HepG2 (cell line): ENCODE data around the gene CARD9. TPM values are rescaled to one million over a fixed set of nuclear protein-coding genes. Genes with fewer than 3 reads are reported as not detected.

Experiments used
- FOXA3 ChIP-seq: IDR thresholded peaks from 2 replicates; pipeline ENCODE4 v1.6.1; 2016; ENCODE audit warnings: missing genetic modification reagents, missing compliant biosample characterization
- ONECUT2 ChIP-seq: sonication (generic); formaldehyde crosslinking; IDR thresholded peaks from 2 replicates; pipeline ENCODE4 v1.4.0; 2020; ENCODE audit warnings: missing genetic modification reagents
- ZFP41 ChIP-seq: sonication (generic); formaldehyde crosslinking; IDR thresholded peaks from 2 replicates; pipeline ENCODE4 v1.4.0; 2020; ENCODE audit warnings: mild to moderate bottlenecking, missing genetic modification reagents, borderline replicate concordance
- ZNF501 ChIP-seq: sonication (generic); formaldehyde crosslinking; IDR thresholded peaks from 2 replicates; pipeline ENCODE4 v1.5.1; 2020; ENCODE audit warnings: mild to moderate bottlenecking, moderate library complexity, missing genetic modification reagents
- polyA plus RNA-seq, 8 experiments: library from polyadenylated mRNA; depleted of rRNA in 3 of 8; stranded (reverse) in 7 of 8; unstranded in 1 of 8; fragments of >200 nt; fragmentation: Illumina TruSeq in 4 of 8; extraction: Trizol in 4 of 8; gene quantifications; 2 replicates each; pipeline versions ENCODE4 v1.2.1 to v1.2.3, GENCODE V29; 2011 to 2016; ENCODE audit warnings: low read depth in 4 of 8, missing spikeins in 1 of 8, mixed read lengths in 1 of 8; ENCODE audit not compliant: insufficient read depth in 1 of 8
- total RNA-seq, 5 experiments: library from RNA; depleted of rRNA; stranded (reverse); fragments of >200 nt; fragmentation: Illumina TruSeq; extraction: Trizol; gene quantifications; 2 replicates each; pipeline ENCODE4 v1.2.3, GENCODE V29; 2016; ENCODE audit warnings: low read depth in 1 of 5
- TF ChIP-seq, protein P1 (sequence below): sonication (generic); formaldehyde crosslinking; IDR thresholded peaks from 2 replicates; pipeline ENCODE4 v1.5.1; 2020; ENCODE audit warnings: missing genetic modification reagents, mild to moderate bottlenecking, borderline replicate concordance
- TF ChIP-seq, protein P2 (sequence below): IDR thresholded peaks from 2 replicates; pipeline ENCODE4 v1.6.1; 2016; ENCODE audit warnings: mild to moderate bottlenecking
- TF ChIP-seq, protein P3 (sequence below): sonication (generic); formaldehyde crosslinking; IDR thresholded peaks from 2 replicates; pipeline ENCODE4 v1.4.0; 2020; ENCODE audit warnings: mild to moderate bottlenecking, missing genetic modification reagents
- TF ChIP-seq, protein P4 (sequence below): sonication (generic); formaldehyde crosslinking; IDR thresholded peaks from 2 replicates; pipeline ENCODE4 v1.5.1; 2020; ENCODE audit warnings: mild to moderate bottlenecking, missing genetic modification reagents, moderate library complexity
- TF ChIP-seq, protein P5 (sequence below): sonication (generic); formaldehyde crosslinking; IDR thresholded peaks from 2 replicates; pipeline ENCODE4 v1.5.1; 2020; ENCODE audit warnings: mild to moderate bottlenecking, missing genetic modification reagents, moderate library complexity
- TF ChIP-seq, protein P6 (sequence below): sonication (generic); formaldehyde crosslinking; IDR thresholded peaks from 2 replicates; pipeline ENCODE4 v1.5.0; 2020; ENCODE audit warnings: mild to moderate bottlenecking, missing genetic modification reagents, moderate library complexity

CARD9 gene
- total and polyA plus RNA-seq, 2 of the 13 experiments (the other 11 are each of a cell fraction or from before 2014, with no cell fraction given) = 3.3 to 7.4 TPM

DNA sequence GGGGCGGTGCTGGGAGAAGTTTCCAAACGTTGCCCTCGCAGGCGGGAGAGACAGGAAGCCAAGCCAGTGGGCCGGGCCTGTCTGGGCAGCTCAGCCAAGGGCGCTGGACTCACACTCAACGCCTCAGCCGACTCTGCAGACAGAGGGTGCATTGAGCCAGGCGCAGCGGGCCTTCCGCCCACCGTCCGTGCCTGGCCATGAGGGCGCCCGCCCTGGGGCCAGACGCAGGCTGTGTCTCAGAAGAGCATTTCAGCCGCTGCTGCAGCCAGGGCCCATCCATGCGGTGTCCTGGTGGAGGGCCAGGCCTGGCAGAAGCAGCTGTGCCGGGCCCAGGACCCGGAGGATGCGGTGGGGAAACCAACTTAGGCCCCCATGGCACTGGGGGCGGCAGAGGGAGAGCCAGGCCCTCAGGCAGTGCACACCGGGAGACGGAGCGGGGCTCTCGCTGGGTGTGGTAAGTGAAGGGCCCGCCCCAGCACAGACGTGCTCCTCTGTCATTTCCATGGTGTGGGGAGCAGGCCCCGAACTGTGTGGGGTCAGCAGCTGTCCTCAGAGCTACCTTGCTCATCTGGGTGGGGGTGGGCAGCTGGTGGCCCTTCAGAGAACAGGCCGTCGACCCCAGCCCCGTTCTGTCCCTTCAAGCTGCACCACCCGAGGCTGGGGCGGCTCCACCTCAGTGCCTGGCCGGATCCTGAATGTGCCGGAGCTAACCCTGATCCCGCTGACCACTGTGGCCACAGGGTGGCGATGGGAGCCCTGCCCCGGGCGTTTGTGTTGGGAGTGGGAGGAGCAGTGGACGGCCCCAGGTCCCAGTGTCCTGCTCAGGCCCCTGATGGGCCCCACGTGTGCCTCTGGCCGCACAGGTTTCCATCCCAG is 27.9 kb downstream of the CARD9 start (continued):
- TF ChIP-seq, protein P1, sequence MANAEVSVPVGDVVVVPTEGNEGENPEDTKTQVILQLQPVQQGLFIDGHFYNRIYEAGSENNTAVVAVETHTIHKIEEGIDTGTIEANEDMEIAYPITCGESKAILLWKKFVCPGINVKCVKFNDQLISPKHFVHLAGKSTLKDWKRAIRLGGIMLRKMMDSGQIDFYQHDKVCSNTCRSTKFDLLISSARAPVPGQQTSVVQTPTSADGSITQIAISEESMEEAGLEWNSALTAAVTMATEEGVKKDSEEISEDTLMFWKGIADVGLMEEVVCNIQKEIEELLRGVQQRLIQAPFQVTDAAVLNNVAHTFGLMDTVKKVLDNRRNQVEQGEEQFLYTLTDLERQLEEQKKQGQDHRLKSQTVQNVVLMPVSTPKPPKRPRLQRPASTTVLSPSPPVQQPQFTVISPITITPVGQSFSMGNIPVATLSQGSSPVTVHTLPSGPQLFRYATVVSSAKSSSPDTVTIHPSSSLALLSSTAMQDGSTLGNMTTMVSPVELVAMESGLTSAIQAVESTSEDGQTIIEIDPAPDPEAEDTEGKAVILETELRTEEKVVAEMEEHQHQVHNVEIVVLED (CRISPR knock-in tag) = peak; percentile 49; the same call in 1 of the 2 replicates
- TF ChIP-seq, protein P2, sequence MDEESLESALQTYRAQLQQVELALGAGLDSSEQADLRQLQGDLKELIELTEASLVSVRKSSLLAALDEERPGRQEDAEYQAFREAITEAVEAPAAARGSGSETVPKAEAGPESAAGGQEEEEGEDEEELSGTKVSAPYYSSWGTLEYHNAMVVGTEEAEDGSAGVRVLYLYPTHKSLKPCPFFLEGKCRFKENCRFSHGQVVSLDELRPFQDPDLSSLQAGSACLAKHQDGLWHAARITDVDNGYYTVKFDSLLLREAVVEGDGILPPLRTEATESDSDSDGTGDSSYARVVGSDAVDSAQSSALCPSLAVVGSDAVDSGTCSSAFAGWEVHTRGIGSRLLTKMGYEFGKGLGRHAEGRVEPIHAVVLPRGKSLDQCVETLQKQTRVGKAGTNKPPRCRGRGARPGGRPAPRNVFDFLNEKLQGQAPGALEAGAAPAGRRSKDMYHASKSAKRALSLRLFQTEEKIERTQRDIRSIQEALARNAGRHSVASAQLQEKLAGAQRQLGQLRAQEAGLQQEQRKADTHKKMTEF (CRISPR knock-in tag) = peak; percentile 52
- TF ChIP-seq, protein P3, sequence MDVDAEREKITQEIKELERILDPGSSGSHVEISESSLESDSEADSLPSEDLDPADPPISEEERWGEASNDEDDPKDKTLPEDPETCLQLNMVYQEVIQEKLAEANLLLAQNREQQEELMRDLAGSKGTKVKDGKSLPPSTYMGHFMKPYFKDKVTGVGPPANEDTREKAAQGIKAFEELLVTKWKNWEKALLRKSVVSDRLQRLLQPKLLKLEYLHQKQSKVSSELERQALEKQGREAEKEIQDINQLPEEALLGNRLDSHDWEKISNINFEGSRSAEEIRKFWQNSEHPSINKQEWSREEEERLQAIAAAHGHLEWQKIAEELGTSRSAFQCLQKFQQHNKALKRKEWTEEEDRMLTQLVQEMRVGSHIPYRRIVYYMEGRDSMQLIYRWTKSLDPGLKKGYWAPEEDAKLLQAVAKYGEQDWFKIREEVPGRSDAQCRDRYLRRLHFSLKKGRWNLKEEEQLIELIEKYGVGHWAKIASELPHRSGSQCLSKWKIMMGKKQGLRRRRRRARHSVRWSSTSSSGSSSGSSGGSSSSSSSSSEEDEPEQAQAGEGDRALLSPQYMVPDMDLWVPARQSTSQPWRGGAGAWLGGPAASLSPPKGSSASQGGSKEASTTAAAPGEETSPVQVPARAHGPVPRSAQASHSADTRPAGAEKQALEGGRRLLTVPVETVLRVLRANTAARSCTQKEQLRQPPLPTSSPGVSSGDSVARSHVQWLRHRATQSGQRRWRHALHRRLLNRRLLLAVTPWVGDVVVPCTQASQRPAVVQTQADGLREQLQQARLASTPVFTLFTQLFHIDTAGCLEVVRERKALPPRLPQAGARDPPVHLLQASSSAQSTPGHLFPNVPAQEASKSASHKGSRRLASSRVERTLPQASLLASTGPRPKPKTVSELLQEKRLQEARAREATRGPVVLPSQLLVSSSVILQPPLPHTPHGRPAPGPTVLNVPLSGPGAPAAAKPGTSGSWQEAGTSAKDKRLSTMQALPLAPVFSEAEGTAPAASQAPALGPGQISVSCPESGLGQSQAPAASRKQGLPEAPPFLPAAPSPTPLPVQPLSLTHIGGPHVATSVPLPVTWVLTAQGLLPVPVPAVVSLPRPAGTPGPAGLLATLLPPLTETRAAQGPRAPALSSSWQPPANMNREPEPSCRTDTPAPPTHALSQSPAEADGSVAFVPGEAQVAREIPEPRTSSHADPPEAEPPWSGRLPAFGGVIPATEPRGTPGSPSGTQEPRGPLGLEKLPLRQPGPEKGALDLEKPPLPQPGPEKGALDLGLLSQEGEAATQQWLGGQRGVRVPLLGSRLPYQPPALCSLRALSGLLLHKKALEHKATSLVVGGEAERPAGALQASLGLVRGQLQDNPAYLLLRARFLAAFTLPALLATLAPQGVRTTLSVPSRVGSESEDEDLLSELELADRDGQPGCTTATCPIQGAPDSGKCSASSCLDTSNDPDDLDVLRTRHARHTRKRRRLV = 0 out of 2 replicates have a peak, but pooled peaks have one; percentile 56
- TF ChIP-seq, protein P4, sequence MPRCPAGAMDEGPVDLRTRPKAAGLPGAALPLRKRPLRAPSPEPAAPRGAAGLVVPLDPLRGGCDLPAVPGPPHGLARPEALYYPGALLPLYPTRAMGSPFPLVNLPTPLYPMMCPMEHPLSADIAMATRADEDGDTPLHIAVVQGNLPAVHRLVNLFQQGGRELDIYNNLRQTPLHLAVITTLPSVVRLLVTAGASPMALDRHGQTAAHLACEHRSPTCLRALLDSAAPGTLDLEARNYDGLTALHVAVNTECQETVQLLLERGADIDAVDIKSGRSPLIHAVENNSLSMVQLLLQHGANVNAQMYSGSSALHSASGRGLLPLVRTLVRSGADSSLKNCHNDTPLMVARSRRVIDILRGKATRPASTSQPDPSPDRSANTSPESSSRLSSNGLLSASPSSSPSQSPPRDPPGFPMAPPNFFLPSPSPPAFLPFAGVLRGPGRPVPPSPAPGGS (CRISPR knock-in tag) = 0 out of 2 replicates have a peak, but pooled peaks have one; percentile 17
- TF ChIP-seq ZFP41 (no peak), FOXA3 (peak; percentile 36; the same call in 1 of the 2 replicates), ONECUT2 (no peak), ZNF501 (CRISPR knock-in tag) (peak; percentile 87)
- TF ChIP-seq, protein P5, sequence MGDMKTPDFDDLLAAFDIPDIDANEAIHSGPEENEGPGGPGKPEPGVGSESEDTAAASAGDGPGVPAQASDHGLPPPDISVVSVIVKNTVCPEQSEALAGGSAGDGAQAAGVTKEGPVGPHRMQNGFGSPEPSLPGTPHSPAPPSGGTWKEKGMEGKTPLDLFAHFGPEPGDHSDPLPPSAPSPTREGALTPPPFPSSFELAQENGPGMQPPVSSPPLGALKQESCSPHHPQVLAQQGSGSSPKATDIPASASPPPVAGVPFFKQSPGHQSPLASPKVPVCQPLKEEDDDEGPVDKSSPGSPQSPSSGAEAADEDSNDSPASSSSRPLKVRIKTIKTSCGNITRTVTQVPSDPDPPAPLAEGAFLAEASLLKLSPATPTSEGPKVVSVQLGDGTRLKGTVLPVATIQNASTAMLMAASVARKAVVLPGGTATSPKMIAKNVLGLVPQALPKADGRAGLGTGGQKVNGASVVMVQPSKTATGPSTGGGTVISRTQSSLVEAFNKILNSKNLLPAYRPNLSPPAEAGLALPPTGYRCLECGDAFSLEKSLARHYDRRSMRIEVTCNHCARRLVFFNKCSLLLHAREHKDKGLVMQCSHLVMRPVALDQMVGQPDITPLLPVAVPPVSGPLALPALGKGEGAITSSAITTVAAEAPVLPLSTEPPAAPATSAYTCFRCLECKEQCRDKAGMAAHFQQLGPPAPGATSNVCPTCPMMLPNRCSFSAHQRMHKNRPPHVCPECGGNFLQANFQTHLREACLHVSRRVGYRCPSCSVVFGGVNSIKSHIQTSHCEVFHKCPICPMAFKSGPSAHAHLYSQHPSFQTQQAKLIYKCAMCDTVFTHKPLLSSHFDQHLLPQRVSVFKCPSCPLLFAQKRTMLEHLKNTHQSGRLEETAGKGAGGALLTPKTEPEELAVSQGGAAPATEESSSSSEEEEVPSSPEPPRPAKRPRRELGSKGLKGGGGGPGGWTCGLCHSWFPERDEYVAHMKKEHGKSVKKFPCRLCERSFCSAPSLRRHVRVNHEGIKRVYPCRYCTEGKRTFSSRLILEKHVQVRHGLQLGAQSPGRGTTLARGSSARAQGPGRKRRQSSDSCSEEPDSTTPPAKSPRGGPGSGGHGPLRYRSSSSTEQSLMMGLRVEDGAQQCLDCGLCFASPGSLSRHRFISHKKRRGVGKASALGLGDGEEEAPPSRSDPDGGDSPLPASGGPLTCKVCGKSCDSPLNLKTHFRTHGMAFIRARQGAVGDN = peak; percentile 86
- TF ChIP-seq, protein P6, sequence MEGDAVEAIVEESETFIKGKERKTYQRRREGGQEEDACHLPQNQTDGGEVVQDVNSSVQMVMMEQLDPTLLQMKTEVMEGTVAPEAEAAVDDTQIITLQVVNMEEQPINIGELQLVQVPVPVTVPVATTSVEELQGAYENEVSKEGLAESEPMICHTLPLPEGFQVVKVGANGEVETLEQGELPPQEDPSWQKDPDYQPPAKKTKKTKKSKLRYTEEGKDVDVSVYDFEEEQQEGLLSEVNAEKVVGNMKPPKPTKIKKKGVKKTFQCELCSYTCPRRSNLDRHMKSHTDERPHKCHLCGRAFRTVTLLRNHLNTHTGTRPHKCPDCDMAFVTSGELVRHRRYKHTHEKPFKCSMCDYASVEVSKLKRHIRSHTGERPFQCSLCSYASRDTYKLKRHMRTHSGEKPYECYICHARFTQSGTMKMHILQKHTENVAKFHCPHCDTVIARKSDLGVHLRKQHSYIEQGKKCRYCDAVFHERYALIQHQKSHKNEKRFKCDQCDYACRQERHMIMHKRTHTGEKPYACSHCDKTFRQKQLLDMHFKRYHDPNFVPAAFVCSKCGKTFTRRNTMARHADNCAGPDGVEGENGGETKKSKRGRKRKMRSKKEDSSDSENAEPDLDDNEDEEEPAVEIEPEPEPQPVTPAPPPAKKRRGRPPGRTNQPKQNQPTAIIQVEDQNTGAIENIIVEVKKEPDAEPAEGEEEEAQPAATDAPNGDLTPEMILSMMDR (CRISPR knock-in tag) = peak; percentile 95
